Vagina (tissue), 2 donors: ENCODE measurements around the gene IGSF10. TPM values are rescaled to one million over a fixed set of nuclear protein-coding genes. Genes with fewer than 3 reads are reported as not detected.

ENCODE experiments used
- DNase-seq, 2 donors: peaks; one replicate each; pipeline ENCODE4 v3.0.0-alpha.2; 2017; ENCODE audit errors: extremely low spot score in 2 of 2
- H3K27ac ChIP-seq: fragments of 200-600 bp; sonication (generic); one replicate; pipeline ENCODE4 v1.5.1; 2019
- H3K27me3 ChIP-seq: fragments of 200-600 bp; sonication (generic); one replicate; pipeline ENCODE4 v1.5.1; 2019
- H3K36me3 ChIP-seq, 2 donors: fragments of 200-600 bp; sonication (generic); one replicate each; pipeline ENCODE4 v1.5.1; 2017 to 2019
- H3K4me1 ChIP-seq: fragments of 200-600 bp; sonication (generic); one replicate; pipeline ENCODE4 v1.5.1; 2019
- H3K4me3 ChIP-seq, 2 donors: fragments of 200-600 bp; sonication (generic); 1 replicate in 1 of 2; 2 replicates in 1 of 2; pipeline ENCODE4 v1.5.1; 2016 to 2019
- H3K9me3 ChIP-seq: fragments of 200-600 bp; sonication (generic); one replicate; pipeline ENCODE4 v1.5.1; 2019
- POLR2A ChIP-seq, 2 donors: fragments of 450-650 bp; IDR thresholded peaks; one replicate each; pipeline ENCODE4 v1.6.1; 2017; ENCODE audit warnings: antibody characterized with exemption in 2 of 2, mild to moderate bottlenecking in 2 of 2, moderate library complexity in 2 of 2
- POLR2AphosphoS5 ChIP-seq, 2 donors: sonication (generic); formaldehyde crosslinking; IDR thresholded peaks; one replicate each; pipeline ENCODE4 v1.9.0; 2017; ENCODE audit warnings: antibody characterized with exemption in 2 of 2, mild to moderate bottlenecking in 2 of 2, low read depth in 1 of 2; ENCODE audit not compliant: insufficient read depth in 1 of 2
- intact Hi-C: fragments of 100-400 bp; cut with DNase I; formaldehyde crosslinking; loops from one replicate; pipeline ENCODE4 v1.15.1; 2023
- total RNA-seq: library from RNA; depleted of rRNA; stranded (reverse); fragments of >200 nt; gene quantifications from one replicate; pipeline ENCODE4 v1.2.3, GENCODE V29; 2016
- TF ChIP-seq, protein P1 (sequence below), 3 experiments: fragments of 450-650 bp in 2 of 3; fragments of 200-600 bp in 1 of 3; sonication (generic) in 1 of 3; IDR thresholded peaks; one replicate each; pipeline ENCODE4 v1.5.1; 2017 to 2019; ENCODE audit warnings: antibody characterized with exemption in 3 of 3, mild to moderate bottlenecking in 2 of 3, moderate library complexity in 2 of 3

IGSF10 gene
- total RNA-seq, 1 donor from 2014 or later: 0.49 TPM

DNA sequence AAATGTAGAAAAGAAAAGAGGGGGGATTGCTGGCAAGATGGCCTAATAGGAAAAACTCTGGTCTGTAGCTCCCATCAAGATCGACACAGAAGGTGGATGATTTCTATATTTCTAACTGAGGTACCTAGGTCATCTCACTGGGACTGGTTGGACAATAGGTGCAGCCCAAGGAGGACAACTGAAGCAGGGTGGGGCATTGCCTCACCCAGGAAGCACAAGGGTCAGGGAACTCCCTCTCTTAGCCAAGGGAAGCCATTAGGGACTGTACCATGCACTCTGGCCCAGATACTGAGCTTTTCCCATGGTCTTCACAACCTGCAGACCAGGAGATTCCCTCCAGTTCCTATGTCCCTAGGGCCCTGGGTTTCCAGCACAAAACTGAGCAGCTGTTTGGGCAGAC is 22.6 kb upstream of the IGSF10 start:
- no peaks in the 10 kb centered on the region for H3K27me3 ChIP-seq
- H3K9me3 ChIP-seq: no peaks in the 10 kb centered on the region
- no peaks in the 10 kb centered on the region for H3K4me1 ChIP-seq
- intact Hi-C loops: no loop called here
- H3K4me3 ChIP-seq: no peak overlapping the region
- TF ChIP-seq, protein P1, sequence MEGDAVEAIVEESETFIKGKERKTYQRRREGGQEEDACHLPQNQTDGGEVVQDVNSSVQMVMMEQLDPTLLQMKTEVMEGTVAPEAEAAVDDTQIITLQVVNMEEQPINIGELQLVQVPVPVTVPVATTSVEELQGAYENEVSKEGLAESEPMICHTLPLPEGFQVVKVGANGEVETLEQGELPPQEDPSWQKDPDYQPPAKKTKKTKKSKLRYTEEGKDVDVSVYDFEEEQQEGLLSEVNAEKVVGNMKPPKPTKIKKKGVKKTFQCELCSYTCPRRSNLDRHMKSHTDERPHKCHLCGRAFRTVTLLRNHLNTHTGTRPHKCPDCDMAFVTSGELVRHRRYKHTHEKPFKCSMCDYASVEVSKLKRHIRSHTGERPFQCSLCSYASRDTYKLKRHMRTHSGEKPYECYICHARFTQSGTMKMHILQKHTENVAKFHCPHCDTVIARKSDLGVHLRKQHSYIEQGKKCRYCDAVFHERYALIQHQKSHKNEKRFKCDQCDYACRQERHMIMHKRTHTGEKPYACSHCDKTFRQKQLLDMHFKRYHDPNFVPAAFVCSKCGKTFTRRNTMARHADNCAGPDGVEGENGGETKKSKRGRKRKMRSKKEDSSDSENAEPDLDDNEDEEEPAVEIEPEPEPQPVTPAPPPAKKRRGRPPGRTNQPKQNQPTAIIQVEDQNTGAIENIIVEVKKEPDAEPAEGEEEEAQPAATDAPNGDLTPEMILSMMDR (IDR thresholded peaks at IDR 0.05): no peak
- no peak for TF ChIP-seq POLR2A (IDR thresholded peaks at IDR 0.05)
- TF ChIP-seq POLR2AphosphoS5 (IDR thresholded peaks at IDR 0.05; ENCODE audit: insufficient read depth in 1 of 2, low read depth in 1 of 2): no peak
- H3K27ac ChIP-seq: no peak overlapping the region
- H3K36me3 ChIP-seq: no peaks in the 10 kb centered on the region
- DNase-seq: no peak

- H3K27ac ChIP-seq: no peak overlapping the region
- H3K4me3 ChIP-seq: no peak overlapping the region
- intact Hi-C loops: no loop called here
- H3K9me3 ChIP-seq: no peaks in the 10 kb centered on the region
- no peaks in the 10 kb centered on the region for H3K4me1 ChIP-seq
- TF ChIP-seq, protein P1 (IDR thresholded peaks at IDR 0.05): no peak
- no peak for TF ChIP-seq POLR2AphosphoS5 (IDR thresholded peaks at IDR 0.05; ENCODE audit: insufficient read depth in 1 of 2, low read depth in 1 of 2)
- no peak for TF ChIP-seq POLR2A (IDR thresholded peaks at IDR 0.05)
- DNase-seq: no peak
- H3K27me3 ChIP-seq: no peaks in the 10 kb centered on the region
- H3K36me3 ChIP-seq: no peaks in the 10 kb centered on the region
Observed at GRCh38 chr3:151480492-151480891, 19.6 kb upstream of the IGSF10 start.

DNA sequence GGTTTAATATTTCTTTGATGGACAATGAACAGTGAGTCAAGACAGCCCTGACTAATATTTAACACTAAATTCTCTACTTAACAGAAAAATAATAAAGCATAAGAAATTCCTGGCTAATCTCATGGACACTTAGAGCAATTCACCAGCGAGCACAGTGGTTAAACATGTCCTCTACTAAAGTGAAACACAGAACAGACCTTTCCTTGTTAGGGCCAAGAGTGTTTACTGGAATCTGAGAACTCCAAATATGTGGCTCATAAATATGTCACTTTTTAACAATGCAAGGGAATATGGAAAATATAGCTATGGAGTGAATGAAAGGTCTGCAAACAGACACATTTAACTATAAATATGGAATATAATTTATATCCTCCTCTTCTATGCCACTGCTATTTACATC is 18.6 kb upstream of the IGSF10 start:
- H3K9me3 ChIP-seq: no peaks in the 10 kb centered on the region
- H3K27me3 ChIP-seq: no peaks in the 10 kb centered on the region
- TF ChIP-seq, protein P1 (IDR thresholded peaks at IDR 0.05): no peak
- no peaks in the 10 kb centered on the region for H3K4me1 ChIP-seq
- H3K36me3 ChIP-seq: no peaks in the 10 kb centered on the region
- H3K4me3 ChIP-seq: no peak overlapping the region
- intact Hi-C loops: no loop called here
- DNase-seq: no peak
- H3K27ac ChIP-seq: no peak overlapping the region

- no peak overlapping the region for H3K4me3 ChIP-seq
- no peaks in the 10 kb centered on the region for H3K36me3 ChIP-seq
- H3K4me1 ChIP-seq: no peaks in the 10 kb centered on the region
- no peak for DNase-seq
- H3K9me3 ChIP-seq: no peaks in the 10 kb centered on the region
- intact Hi-C loops: no loop called here
- no peaks in the 10 kb centered on the region for H3K27me3 ChIP-seq
- TF ChIP-seq POLR2A (IDR thresholded peaks at IDR 0.05): no peak
- TF ChIP-seq, protein P1 (IDR thresholded peaks at IDR 0.05): no peak
- no peak for TF ChIP-seq POLR2AphosphoS5 (IDR thresholded peaks at IDR 0.05; ENCODE audit: insufficient read depth in 1 of 2, low read depth in 1 of 2)
- no peak overlapping the region for H3K27ac ChIP-seq
Observed at GRCh38 chr3:151478335-151478697, 17.5 kb upstream of the IGSF10 start.

DNA sequence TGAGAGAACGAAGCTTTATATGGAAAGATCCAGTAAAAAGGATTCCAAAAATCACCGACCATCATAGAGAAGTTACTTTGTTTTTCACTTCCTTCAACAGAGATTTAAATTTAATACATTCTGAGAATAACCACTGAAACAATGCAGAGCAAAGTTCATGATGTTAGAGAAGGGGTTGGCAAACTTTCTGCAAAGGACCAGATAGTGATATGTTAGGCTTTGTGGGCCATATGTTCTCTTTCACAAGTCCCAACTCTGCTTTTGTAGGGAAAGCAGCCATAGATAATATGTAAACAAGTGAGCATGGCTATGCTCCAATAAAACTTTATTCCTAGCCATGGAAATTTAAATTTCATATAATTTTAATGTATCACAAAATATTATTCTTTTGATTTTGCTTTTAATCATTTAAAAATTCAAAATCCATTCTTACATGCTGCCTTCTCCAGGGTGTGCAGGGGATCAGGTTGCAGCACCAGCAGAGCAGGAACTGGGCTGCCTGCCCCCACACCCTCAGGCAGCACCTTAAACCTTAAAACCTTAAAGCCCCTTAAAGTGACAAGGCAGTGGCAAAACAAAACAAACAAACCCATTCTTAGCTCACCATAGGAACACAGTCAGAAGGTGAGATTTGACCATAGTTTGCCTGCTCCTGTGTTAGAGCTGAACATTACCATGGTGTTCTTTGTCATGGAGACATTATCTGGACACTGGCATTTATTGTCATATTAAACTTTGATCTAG is 16.9 kb upstream of the IGSF10 start:
- Histone ChIP-seq H3K4me1 (no peaks in the 10 kb centered on the region), H3K9me3 (no peaks in the 10 kb centered on the region), H3K4me3 (no peak overlapping the region), H3K27ac (no peak overlapping the region), H3K36me3 (no peaks in the 10 kb centered on the region), H3K27me3 (no peaks in the 10 kb centered on the region)
- TF ChIP-seq, protein P1 (IDR thresholded peaks at IDR 0.05): no peak
- TF ChIP-seq POLR2A (IDR thresholded peaks at IDR 0.05) (no peak), POLR2AphosphoS5 (IDR thresholded peaks at IDR 0.05; ENCODE audit: insufficient read depth in 1 of 2, low read depth in 1 of 2) (no peak)
- intact Hi-C loops: no loop called here
- DNase-seq: no peak
